GM12878 (cell line): ENCODE data around the gene ARGLU1. TPM values are rescaled to one million over a fixed set of nuclear protein-coding genes. Genes with fewer than 3 reads are reported as not detected.

Experiments
- ATAC-seq: fragments of 200-7000 bp; cut with Tn5 transposase; 3 replicates; pipeline ENCODE4 v1.9.1; 2020; ENCODE audit warnings: mild to moderate bottlenecking, moderate library complexity
- Bru-seq: library from RNA; stranded (reverse); fragments of 400-500 nt; gene quantifications from one replicate; lab custom pipeline; 2021; lab: Mats Ljungman, UMichigan
- BruChase-seq, 2 experiments: library from RNA; stranded (reverse); fragments of 400-500 nt; gene quantifications; one replicate each; lab custom pipeline; 2021; lab: Mats Ljungman, UMichigan
- BruUV-seq: library from RNA; stranded (reverse); fragments of 400-500 nt; replicated peaks from 2 replicates; lab custom pipeline; 2021; lab: Mats Ljungman, UMichigan
- CTCF ChIA-PET: fragments of 300-600 bp; sonication (Branson Sonifier 250); formaldehyde crosslinking; extraction: SDS; loops from one replicate; lab custom pipeline; 2021; ENCODE audit warnings: inconsistent platforms; lab: Yijun Ruan, JAX
- POLR2A ChIA-PET: fragments of 350-600 bp; formaldehyde crosslinking; extraction: SDS; loops from one replicate; lab custom pipeline; 2021; ENCODE audit warnings: inconsistent platforms; lab: Charles Lee
- RAD21 ChIA-PET: fragments of 300-600 bp; sonication (Branson Sonifier 250); formaldehyde crosslinking; loops from one replicate; lab custom pipeline; 2023; ENCODE audit warnings: antibody characterized with exemption; ENCODE audit not compliant: unreplicated experiment; lab: Charles Lee
- SMC1A ChIA-PET: fragments of 300-600 bp; sonication (Branson Sonifier 250); formaldehyde crosslinking; loops from one replicate; lab custom pipeline; 2023; ENCODE audit not compliant: unreplicated experiment, uncharacterized antibody; lab: Charles Lee
- DNase-seq: peaks from one replicate; pipeline ENCODE4 v3.0.0-alpha.2; 2011; ENCODE audit warnings: low read depth, low spot score
- FAIRE-seq: peaks from 3 replicates; lab custom pipeline; 2011; peaks lifted over from hg19 to GRCh38; lab: Jason Lieb, UNC
- H2AFZ ChIP-seq: 2 replicates; pipeline ENCODE4 v1.6.0; 2011; ENCODE audit warnings: low read depth, low read length, control low read depth; ENCODE audit not compliant: control insufficient read depth
- H3K27ac ChIP-seq: 2 replicates; pipeline ENCODE4 v1.5.1; 2011; ENCODE audit warnings: control low read depth; ENCODE audit not compliant: control insufficient read depth, insufficient read depth
- H3K27me3 ChIP-seq, 2 experiments: replicated peaks in 1 of 2; 2 replicates each; pipeline versions ENCODE4 v1.6.0 to v1.6.1; 2011; ENCODE audit warnings: low read length in 1 of 2; ENCODE audit not compliant: control insufficient read depth in 2 of 2, insufficient read depth in 2 of 2
- H3K36me3 ChIP-seq, 2 experiments: 2 replicates each; pipeline ENCODE4 v1.5.1; 2011; ENCODE audit warnings: low read length in 1 of 2; ENCODE audit not compliant: control insufficient read depth in 2 of 2, insufficient read depth in 2 of 2
- H3K4me1 ChIP-seq: 2 replicates; pipeline ENCODE4 v1.6.1; 2011; ENCODE audit warnings: mild to moderate bottlenecking, low read length, moderate library complexity, mixed read lengths; ENCODE audit not compliant: control insufficient read depth, insufficient read depth
- H3K4me2 ChIP-seq: 2 replicates; pipeline ENCODE4 v1.6.0; 2011; ENCODE audit warnings: control low read depth; ENCODE audit not compliant: control insufficient read depth, insufficient read depth
- H3K4me3 ChIP-seq: fragments of 200-600 bp; sonication (generic); 2 replicates; pipeline ENCODE4 v1.5.1; 2016
- H3K79me2 ChIP-seq: 2 replicates; pipeline ENCODE4 v1.6.0; 2011; ENCODE audit warnings: low read length; ENCODE audit not compliant: control insufficient read depth, insufficient read depth
- H3K9ac ChIP-seq: 2 replicates; pipeline ENCODE4 v1.8.0; 2011; ENCODE audit warnings: low read length, control low read depth, mixed read lengths; ENCODE audit not compliant: control insufficient read depth, insufficient read depth
- H3K9me3 ChIP-seq: replicated peaks from 3 replicates; pipeline ENCODE4 v1.5.1; 2011; ENCODE audit warnings: mild to moderate bottlenecking, low read length; ENCODE audit not compliant: control insufficient read depth, insufficient read depth
- H4K20me1 ChIP-seq: 2 replicates; pipeline ENCODE4 v1.6.0; 2011; ENCODE audit not compliant: control insufficient read depth, insufficient read depth
- ATF7 ChIP-seq: fragments of 450-650 bp; IDR thresholded peaks from 2 replicates; pipeline ENCODE4 v1.6.1; 2016; ENCODE audit warnings: low read depth, mild to moderate bottlenecking
- CBFB ChIP-seq: IDR thresholded peaks from 2 replicates; pipeline ENCODE4 v1.6.1; 2016; ENCODE audit warnings: antibody characterized with exemption, low read depth
- GABPA ChIP-seq: IDR thresholded peaks from 2 replicates; pipeline ENCODE4 v1.6.1; 2014; ENCODE audit warnings: antibody characterized with exemption, low read depth, mild to moderate bottlenecking, inconsistent platforms
- HDAC6 ChIP-seq: fragments of 200-600 bp; sonication (generic); IDR thresholded peaks from one replicate; pipeline ENCODE4 v1.8.0; 2017; ENCODE audit warnings: antibody characterized with exemption; ENCODE audit not compliant: unreplicated experiment
- LARP7 ChIP-seq: fragments of 450-650 bp; IDR thresholded peaks from 2 replicates; pipeline ENCODE4 v1.6.1; 2017; ENCODE audit warnings: mild to moderate bottlenecking
- PKNOX1 ChIP-seq: fragments of 450-650 bp; IDR thresholded peaks from 2 replicates; pipeline ENCODE4 v1.6.1; 2016; ENCODE audit warnings: mild to moderate bottlenecking
- POLR2AphosphoS5 ChIP-seq: IDR thresholded peaks from 2 replicates; pipeline ENCODE4 v1.6.1; 2011; ENCODE audit warnings: mild to moderate bottlenecking, low read length, inconsistent platforms
- REST ChIP-seq: IDR thresholded peaks from 2 replicates; pipeline ENCODE4 v1.6.1; 2012; ENCODE audit warnings: mild to moderate bottlenecking, low read depth, low read length
- TBL1XR1 ChIP-seq: IDR thresholded peaks from 2 replicates; pipeline ENCODE4 v1.6.1; 2012; ENCODE audit warnings: low read depth, low read length, improper control_type of control experiment
- YBX1 ChIP-seq: fragments of 450-650 bp; IDR thresholded peaks from 2 replicates; pipeline ENCODE4 v1.6.1; 2016; ENCODE audit warnings: antibody characterized with exemption
- ZNF622 ChIP-seq: fragments of 450-650 bp; IDR thresholded peaks from 2 replicates; pipeline ENCODE4 v1.6.1; 2017; ENCODE audit warnings: mild to moderate bottlenecking, inconsistent platforms
- WGBS: methylation state at CpG from one replicate; pipeline ENCODE4 v1.1.6; 2016; ENCODE audit warnings: low lambda C conversion rate; ENCODE audit not compliant: insufficient replicate concordance, insufficient coverage; ENCODE audit errors: missing lambda C conversion rate; 5-methylcytosine and 5-hydroxymethylcytosine counted together
- in situ Hi-C: fragments of 300-500 bp; cut with MboI; formaldehyde crosslinking; loops from 9 replicates; pipeline ENCODE4 v1.14.3; 2018; ENCODE audit warnings: mixed read lengths
- intact Hi-C: fragments of 100-400 bp; cut with micrococcal nuclease; formaldehyde crosslinking; loops from one replicate; pipeline ENCODE4 v1.14.2; 2022; ENCODE audit not compliant: unreplicated experiment
- long read RNA-seq, 2 experiments: library from polyadenylated mRNA; unstranded; transcript quantifications; one replicate each; pipeline ENCODE4 v2.0.0, GENCODE V29; 2019 to 2020
- polyA minus RNA-seq, 3 experiments: library from RNA; depleted of rRNA, polyadenylated mRNA; stranded (reverse); fragments of >200 nt; gene quantifications; 2 replicates each; pipeline ENCODE4 v1.2.3, GENCODE V29; 2011
- polyA plus RNA-seq, 11 experiments: library from polyadenylated mRNA; depleted of rRNA in 4 of 11; unstranded in 6 of 11; stranded (reverse) in 5 of 11; fragments of >200 nt; fragmentation: Nextera tagmentation in 4 of 11; fragmentation: Illumina TruSeq in 1 of 11; extraction: Ambion mirVana in 4 of 11; extraction: Trizol in 1 of 11; gene quantifications; 1 replicate in 1 of 11; 2 replicates in 10 of 11; pipeline versions ENCODE4 v1.2.1 to v1.2.3, GENCODE V29; 2011 to 2016; ENCODE audit warnings: inconsistent platforms in 2 of 11, missing spikeins in 2 of 11, low read depth in 1 of 11
- total RNA-seq, 4 experiments: library from RNA; depleted of rRNA in 3 of 4; stranded (reverse); fragments of >200 nt in 3 of 4; fragmentation: Illumina TruSeq in 1 of 4; extraction: Trizol in 1 of 4; gene quantifications; 2 replicates each; pipeline versions ENCODE4 v1.2.1 to v1.2.3, GENCODE V29; 2013 to 2021

Gene ARGLU1
- 503 and 516 TPM in 2 replicates for total RNA-seq (2013; cell fraction: nucleolus; rRNA removed)
- total RNA-seq (2014; rRNA removed) (92.4 and 113 TPM in 2 replicates), total RNA-seq (2014; rRNA removed; fragmentation: Illumina TruSeq; extraction: Trizol) (93.8 and 101 TPM in 2 replicates), total RNA-seq (2021) (88.4 and 91.2 TPM in 2 replicates), polyA plus RNA-seq (2011; rRNA removed) (197 and 333 TPM in 2 replicates), polyA plus RNA-seq (2014; fragmentation: Illumina TruSeq; extraction: Trizol) (105 and 138 TPM in 2 replicates), polyA plus RNA-seq (2014; fragmentation: Nextera tagmentation; extraction: Ambion mirVana) (10 to 100 TPM; 47.1 to 70.3 TPM), polyA plus RNA-seq (2014; rRNA removed) (110 and 129 TPM in 2 replicates), polyA plus RNA-seq (2016; fragmentation: Nextera tagmentation; extraction: Ambion mirVana) (100 to 1,000 TPM; 103 to 110 TPM), polyA minus RNA-seq (2011; rRNA and poly(A)+ RNA removed) (22.2 and 28.0 TPM in 2 replicates), Bru-seq, nascent RNA (percentile 98 among the genes with signal in this experiment), BruChase-seq, experiment 1, labeled RNA remaining after a 6-hour chase (percentile 99 among the genes with signal in this experiment), BruChase-seq, experiment 2, labeled RNA remaining after a 2-hour chase (percentile 98 among the genes with signal in this experiment)
- polyA plus RNA-seq (2011; ENCODE audit: low read depth) = 42.3 TPM
- 51.1 and 88.4 TPM in 2 replicates for polyA plus RNA-seq (2011; cell fraction: cytosol; rRNA removed)
- 510 and 559 TPM in 2 replicates for polyA plus RNA-seq (2011; cell fraction: nucleus; rRNA removed)
- polyA plus RNA-seq (2012) = 84.4 and 90.3 TPM in 2 replicates
- 13.8 and 15.4 TPM in 2 replicates for polyA minus RNA-seq (2011; cell fraction: cytosol; rRNA and poly(A)+ RNA removed)
- polyA minus RNA-seq (2011; cell fraction: nucleus; rRNA and poly(A)+ RNA removed) = 67.7 and 72.2 TPM in 2 replicates
- long read RNA-seq, experiment 1, transcript ARGLU1-203 (4 exons, 3,390 nt) = major isoform, 60 of 75 reads
- long read RNA-seq, experiment 1, partial matches to known transcripts = 7 of 75 reads
- long read RNA-seq, experiment 1, other reads (novel, unspliced or antisense) = 8 of 75 reads
- long read RNA-seq, experiment 2, full-length matches to known transcripts = 90 of 152 reads
- long read RNA-seq, experiment 2, partial matches to known transcripts = 52 of 152 reads
- long read RNA-seq, experiment 2, other reads (novel, unspliced or antisense) = 10 of 152 reads

GRCh38 chr13:106567474-106568298, at the start of gene ARGLU1:
Gene ARGLU1 (minus strand): TSS chr13:106568137. CDS start chr13:106567919, 218 bp downstream.
- SMC1A ChIA-PET = interaction anchor here (0.7 to 1.1 kb wide), 4 partner anchors 13 to 53 kb away, joined by 3 to 4 read pairs (median 3); no protein-coding TSS in a partner anchor
- RAD21 ChIA-PET = interaction anchor here (1.2 to 1.6 kb wide), 2 partner anchors 33 to 53 kb away, joined by 3 to 4 read pairs; partner anchors contain the start of gene EFNB2
- Histone ChIP-seq H3K4me1 (peaks cover 13% of the 10 kb centered on the region), H3K9ac (peak within 1 kb of the TSS; percentile 98), H3K36me3 (peaks cover 0 to 4% of the 10 kb centered on the region in 2 experiments; a peak in 1 of 4 replicates), H4K20me1 (peaks cover 4% of the 10 kb centered on the region; the same call in 1 of the 2 replicates), H3K27me3 (no peaks in the 10 kb centered on the region), H3K79me2 (peaks cover 55% of the 10 kb centered on the region), H3K9me3 (no peaks in the 10 kb centered on the region), H3K4me3 (peak within 1 kb of the TSS; percentile 83), H3K27ac (peak within 1 kb of the TSS; percentile 96), H2AFZ (peak within 1 kb of the TSS; percentile 97), H3K4me2 (peak within 1 kb of the TSS; percentile 88)
- intact Hi-C loops = loop anchor here (5.0 kb wide), 1 partner anchor 1655 kb away; no protein-coding TSS in a partner anchor
- CTCF ChIA-PET = interaction anchor here (1.4 to 1.7 kb wide), 2 partner anchors 53 to 54 kb away, joined by 3 to 4 read pairs; no protein-coding TSS in a partner anchor
- 1% methylated on average over 84 of the region's 108 CpGs for whole genome bisulfite sequencing
- FAIRE-seq = no peak
- in situ Hi-C loops = loop anchor here (25.0 kb wide), 1 partner anchor 1645 kb away; the partner anchor contains the start of genes ABHD13 and LIG4
- POLR2A ChIA-PET = interaction anchor here (0.7 to 1.5 kb wide), 5 partner anchors 10 to 424 kb away, joined by 3 to 4 read pairs (median 3); no protein-coding TSS in a partner anchor
- DNase-seq = peak; percentile 64
- TSS peak; percentile 72 for BruUV-seq
- peak; percentile 85 for ATAC-seq
- TF ChIP-seq LARP7 = peak; percentile 86
- TF ChIP-seq PKNOX1 = peak; percentile 53
- 0 out of 2 replicates have a peak, but pooled peaks have one; percentile 19 for TF ChIP-seq REST
- no peak for TF ChIP-seq GABPA
- peak; percentile 87 for TF ChIP-seq CBFB
- no peak for TF ChIP-seq HDAC6
- TF ChIP-seq YBX1 = no peak
- no peak for TF ChIP-seq TBL1XR1
- no peak for TF ChIP-seq ATF7
- no peak for TF ChIP-seq ZNF622
- peak; percentile 92 for TF ChIP-seq POLR2AphosphoS5
